ENCODE results near the gene GAS7. TPM values are rescaled to one million over a fixed set of nuclear protein-coding genes. Genes with fewer than 3 reads are reported as not detected.

GAS7 gene
- total RNA-seq, 2 donors from 2014 or later = 69.0 to 70.8 TPM

GRCh38 chr17:10177913-10178505 lies 20.4 kb downstream of the GAS7 start:
- Histone ChIP-seq H3K36me3 (no peaks in the 10 kb centered on the region), H3K4me3 (no peak overlapping the region), H3K9me3 (no peaks in the 10 kb centered on the region), H3K27me3 (replicated peaks; ENCODE audit: insufficient read depth) (no peaks in the 10 kb centered on the region), H3K4me1 (ENCODE audit: control insufficient read depth in 1 of 2, low read depth in 2 of 2) (no peaks in the 10 kb centered on the region), H3K27ac (no peak overlapping the region)
- ATAC-seq (ENCODE audit: insufficient number of reproducible peaks, low FRiP score, low read depth) = no peak
- TF ChIP-seq CTCF (IDR thresholded peaks at IDR 0.05) = no peak
- no peak for DNase-seq (ENCODE audit: low spot score)

GRCh38 chr17:10177131-10177912 lies 21.1 kb downstream of the GAS7 start:
- H3K9me3 ChIP-seq = no peaks in the 10 kb centered on the region
- H3K36me3 ChIP-seq = no peaks in the 10 kb centered on the region
- ATAC-seq (ENCODE audit: insufficient number of reproducible peaks, low FRiP score, low read depth) (no peak), DNase-seq (ENCODE audit: low spot score) (no peak)
- no peak for TF ChIP-seq CTCF (IDR thresholded peaks at IDR 0.05)
- no peaks in the 10 kb centered on the region for H3K27me3 ChIP-seq (replicated peaks; ENCODE audit: insufficient read depth)
- no peak overlapping the region for H3K4me3 ChIP-seq
- H3K27ac ChIP-seq = no peak overlapping the region
- H3K4me1 ChIP-seq (ENCODE audit: control insufficient read depth in 1 of 2, low read depth in 2 of 2) = no peaks in the 10 kb centered on the region

- Histone ChIP-seq H3K4me3 (no peak overlapping the region), H3K27me3 (replicated peaks; ENCODE audit: insufficient read depth) (no peaks in the 10 kb centered on the region), H3K4me1 (ENCODE audit: control insufficient read depth in 1 of 2, low read depth in 2 of 2) (no peaks in the 10 kb centered on the region), H3K27ac (no peak overlapping the region), H3K36me3 (no peaks in the 10 kb centered on the region), H3K9me3 (no peaks in the 10 kb centered on the region)
- no peak for TF ChIP-seq CTCF (IDR thresholded peaks at IDR 0.05)
- DNase-seq (ENCODE audit: low spot score) = no peak
- no peak for ATAC-seq (ENCODE audit: insufficient number of reproducible peaks, low FRiP score, low read depth)
These were observed 24.5 kb downstream of the GAS7 start for GRCh38 chr17:10173913-10174312.

GRCh38 chr17:10172778-10173177 lies 25.6 kb downstream of the GAS7 start:
- ATAC-seq (ENCODE audit: insufficient number of reproducible peaks, low FRiP score, low read depth) = no peak
- no peak for TF ChIP-seq CTCF (IDR thresholded peaks at IDR 0.05)
- no peak overlapping the region for H3K27ac ChIP-seq

GRCh38 chr17:10172241-10172741 lies 26.1 kb downstream of the GAS7 start:
- Histone ChIP-seq H3K4me1 (ENCODE audit: control insufficient read depth in 1 of 2, low read depth in 2 of 2) (no peaks in the 10 kb centered on the region), H3K9me3 (no peaks in the 10 kb centered on the region), H3K4me3 (no peak overlapping the region), H3K27me3 (replicated peaks; ENCODE audit: insufficient read depth) (no peaks in the 10 kb centered on the region), H3K27ac (no peak overlapping the region), H3K36me3 (no peaks in the 10 kb centered on the region)
- DNase-seq (ENCODE audit: low spot score) = no peak
- TF ChIP-seq CTCF (IDR thresholded peaks at IDR 0.05) = no peak
- no peak for ATAC-seq (ENCODE audit: insufficient number of reproducible peaks, low FRiP score, low read depth)

More at GRCh38 chr17:10172778-10173177, 25.6 kb downstream of the GAS7 start:
- no peaks in the 10 kb centered on the region for H3K27me3 ChIP-seq (replicated peaks; ENCODE audit: insufficient read depth)
- H3K36me3 ChIP-seq = no peaks in the 10 kb centered on the region
- no peak for DNase-seq (ENCODE audit: low spot score)
- no peak overlapping the region for H3K4me3 ChIP-seq
- H3K9me3 ChIP-seq = no peaks in the 10 kb centered on the region
- no peaks in the 10 kb centered on the region for H3K4me1 ChIP-seq (ENCODE audit: control insufficient read depth in 1 of 2, low read depth in 2 of 2)

All from thoracic aorta (tissue), 2 donors.